IMR-90 (cell line): ENCODE results near the gene LDLRAD3.

Experiments
- BHLHE40 ChIP-seq: fragments of 150-350 bp; IDR thresholded peaks from 2 replicates; pipeline ENCODE4 v1.6.1; 2016; ENCODE audit warnings: mild to moderate bottlenecking, low read depth, low read length
- CHD1 ChIP-seq: IDR thresholded peaks from 2 replicates; pipeline ENCODE4 v1.6.1; 2012; ENCODE audit warnings: low read depth, low read length, improper control_type of control experiment
- CTCF ChIP-seq: conservative IDR thresholded peaks from 2 replicates; pipeline ENCODE4 v1.5.1; 2012; ENCODE audit warnings: mild to moderate bottlenecking, low read depth, low read length, improper control_type of control experiment
- FOS ChIP-seq: fragments of 150-350 bp; IDR thresholded peaks from 2 replicates; pipeline ENCODE4 v1.6.1; 2016; ENCODE audit warnings: low read depth, low read length
- MXI1 ChIP-seq: IDR thresholded peaks from 2 replicates; pipeline ENCODE4 v1.6.1; 2012; ENCODE audit warnings: low read depth, mild to moderate bottlenecking, low read length, moderate library complexity, borderline replicate concordance
- NFE2L2 ChIP-seq: fragments of 150-350 bp; IDR thresholded peaks from 2 replicates; pipeline ENCODE4 v1.6.1; 2016; ENCODE audit warnings: low read depth, mild to moderate bottlenecking, low read length
- POLR2A ChIP-seq: IDR thresholded peaks from 2 replicates; pipeline ENCODE4 v1.6.1; 2012; ENCODE audit warnings: mild to moderate bottlenecking, low read depth, low read length
- RAD21 ChIP-seq: IDR thresholded peaks from 2 replicates; pipeline ENCODE4 v1.6.1; 2012; ENCODE audit warnings: low read length, improper control_type of control experiment
- RCOR1 ChIP-seq: IDR thresholded peaks from 2 replicates; pipeline ENCODE4 v1.6.1; 2012; ENCODE audit warnings: mild to moderate bottlenecking, low read length, improper control_type of control experiment; ENCODE audit not compliant: insufficient replicate concordance
- RFX5 ChIP-seq: IDR thresholded peaks from 2 replicates; pipeline ENCODE4 v1.8.0; 2012; ENCODE audit warnings: low read depth, mild to moderate bottlenecking, low read length, moderate library complexity
- SMC3 ChIP-seq: fragments of 150-350 bp; IDR thresholded peaks from 2 replicates; pipeline ENCODE4 v1.6.1; 2016; ENCODE audit warnings: low read depth, mild to moderate bottlenecking, antibody characterized with exemption, low read length, moderate library complexity
- TF ChIP-seq, protein P1 (sequence below): fragments of 150-350 bp; IDR thresholded peaks from 2 replicates; pipeline ENCODE4 v1.6.1; 2017; ENCODE audit warnings: mild to moderate bottlenecking, antibody characterized with exemption, low read length, low read depth

- TF ChIP-seq CTCF (no peak), POLR2A (no peak), BHLHE40 (no peak), NFE2L2 (no peak), RFX5 (no peak), SMC3 (no peak), RCOR1 (no peak), MXI1 (no peak), FOS (no peak), CHD1 (no peak), RAD21 (no peak)
- TF ChIP-seq, protein P1, sequence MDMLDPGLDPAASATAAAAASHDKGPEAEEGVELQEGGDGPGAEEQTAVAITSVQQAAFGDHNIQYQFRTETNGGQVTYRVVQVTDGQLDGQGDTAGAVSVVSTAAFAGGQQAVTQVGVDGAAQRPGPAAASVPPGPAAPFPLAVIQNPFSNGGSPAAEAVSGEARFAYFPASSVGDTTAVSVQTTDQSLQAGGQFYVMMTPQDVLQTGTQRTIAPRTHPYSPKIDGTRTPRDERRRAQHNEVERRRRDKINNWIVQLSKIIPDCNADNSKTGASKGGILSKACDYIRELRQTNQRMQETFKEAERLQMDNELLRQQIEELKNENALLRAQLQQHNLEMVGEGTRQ, result no peak
These were observed 270.6 kb downstream of the LDLRAD3 start for GRCh38 chr11:36214480-36214879.
